Uterus (tissue), 2 donors: ENCODE measurements around the gene ATF7.

Experiments
- POLR2A ChIP-seq, 2 donors: fragments of 450-650 bp; IDR thresholded peaks; one replicate each; pipeline ENCODE4 v1.6.1; 2016; ENCODE audit warnings: antibody characterized with exemption in 2 of 2, mild to moderate bottlenecking in 1 of 2, moderate library complexity in 1 of 2
- TF ChIP-seq, protein P1 (sequence below), 4 experiments: fragments of 200-600 bp in 2 of 4; fragments of 450-650 bp in 2 of 4; sonication (generic) in 2 of 4; IDR thresholded peaks; one replicate each; pipeline ENCODE4 v1.5.1; 2016 to 2019; ENCODE audit warnings: antibody characterized with exemption in 4 of 4, mild to moderate bottlenecking in 2 of 4, moderate library complexity in 1 of 4

DNA sequence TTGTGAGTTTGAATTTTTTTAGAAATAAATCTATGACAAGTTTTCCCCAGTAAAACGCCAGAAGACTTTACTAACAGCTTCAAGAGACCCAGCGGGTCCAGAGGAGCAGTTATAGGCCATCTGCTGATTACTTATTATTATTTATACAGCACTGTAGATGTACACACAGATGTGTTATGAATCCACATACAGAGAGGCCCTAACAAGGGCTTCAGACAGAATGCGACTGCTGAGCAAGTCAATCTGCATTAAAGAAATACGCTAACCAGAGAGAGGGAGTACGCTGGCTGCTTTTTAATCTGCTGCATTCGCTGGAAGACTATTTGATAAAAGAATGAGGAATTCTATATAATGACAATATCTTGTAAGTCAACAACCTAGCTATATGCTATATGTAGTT lies 32.5 kb downstream of the ATF7 start:
- TF ChIP-seq, protein P1, sequence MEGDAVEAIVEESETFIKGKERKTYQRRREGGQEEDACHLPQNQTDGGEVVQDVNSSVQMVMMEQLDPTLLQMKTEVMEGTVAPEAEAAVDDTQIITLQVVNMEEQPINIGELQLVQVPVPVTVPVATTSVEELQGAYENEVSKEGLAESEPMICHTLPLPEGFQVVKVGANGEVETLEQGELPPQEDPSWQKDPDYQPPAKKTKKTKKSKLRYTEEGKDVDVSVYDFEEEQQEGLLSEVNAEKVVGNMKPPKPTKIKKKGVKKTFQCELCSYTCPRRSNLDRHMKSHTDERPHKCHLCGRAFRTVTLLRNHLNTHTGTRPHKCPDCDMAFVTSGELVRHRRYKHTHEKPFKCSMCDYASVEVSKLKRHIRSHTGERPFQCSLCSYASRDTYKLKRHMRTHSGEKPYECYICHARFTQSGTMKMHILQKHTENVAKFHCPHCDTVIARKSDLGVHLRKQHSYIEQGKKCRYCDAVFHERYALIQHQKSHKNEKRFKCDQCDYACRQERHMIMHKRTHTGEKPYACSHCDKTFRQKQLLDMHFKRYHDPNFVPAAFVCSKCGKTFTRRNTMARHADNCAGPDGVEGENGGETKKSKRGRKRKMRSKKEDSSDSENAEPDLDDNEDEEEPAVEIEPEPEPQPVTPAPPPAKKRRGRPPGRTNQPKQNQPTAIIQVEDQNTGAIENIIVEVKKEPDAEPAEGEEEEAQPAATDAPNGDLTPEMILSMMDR (IDR thresholded peaks at IDR 0.05) = no peak
- TF ChIP-seq POLR2A (IDR thresholded peaks at IDR 0.05) = no peak
